Raji (cell line): Measurements from ENCODE around the gene LRRC28.

Experiments
- POLR2A ChIP-seq: IDR thresholded peaks from 2 replicates; pipeline ENCODE4 v1.6.1; 2011; ENCODE audit warnings: low read depth, low read length, control low read depth; ENCODE audit not compliant: insufficient read depth

The LRRC28 gene

DNA sequence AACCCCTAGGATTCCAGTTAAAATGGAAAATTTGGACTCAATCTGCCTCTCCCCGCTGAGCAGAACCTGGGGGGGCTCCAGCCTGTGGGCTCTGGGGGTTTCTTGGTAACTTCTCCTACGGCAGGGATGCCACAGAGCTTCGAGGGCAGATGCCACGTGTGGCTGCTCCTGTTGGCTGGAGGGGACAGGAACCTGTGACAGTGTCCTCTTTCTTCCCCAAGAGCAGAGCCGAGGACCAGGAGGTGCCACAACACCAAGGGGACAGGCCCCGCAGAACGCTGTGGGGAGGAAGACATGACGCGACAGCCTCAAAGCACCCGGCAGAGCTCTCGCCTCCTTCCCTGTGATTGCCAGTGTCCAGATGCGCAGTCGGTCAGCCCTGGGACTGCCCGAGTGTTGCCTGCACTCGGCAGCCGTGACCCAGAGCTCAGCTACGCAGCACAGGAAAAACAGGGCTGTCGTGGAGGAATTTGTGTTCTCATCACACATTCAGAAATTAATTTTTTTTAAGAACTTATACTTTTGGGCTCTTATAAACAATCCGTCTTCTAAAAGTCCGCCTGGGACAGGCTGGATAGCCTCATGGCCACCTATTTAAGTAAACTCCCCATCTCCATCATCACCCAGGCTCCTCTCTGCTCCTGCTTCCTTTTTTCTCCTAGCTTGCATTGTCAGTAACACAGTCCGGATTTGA is 182.6 kb downstream of the LRRC28 start:
- no peak for TF ChIP-seq POLR2A

- TF ChIP-seq POLR2A: no peak
Observed at GRCh38 chr15:99434506-99435112, 183.3 kb downstream of the LRRC28 start.

- TF ChIP-seq POLR2A: no peak
Observed at GRCh38 chr15:99435113-99435695, 183.9 kb downstream of the LRRC28 start.

DNA sequence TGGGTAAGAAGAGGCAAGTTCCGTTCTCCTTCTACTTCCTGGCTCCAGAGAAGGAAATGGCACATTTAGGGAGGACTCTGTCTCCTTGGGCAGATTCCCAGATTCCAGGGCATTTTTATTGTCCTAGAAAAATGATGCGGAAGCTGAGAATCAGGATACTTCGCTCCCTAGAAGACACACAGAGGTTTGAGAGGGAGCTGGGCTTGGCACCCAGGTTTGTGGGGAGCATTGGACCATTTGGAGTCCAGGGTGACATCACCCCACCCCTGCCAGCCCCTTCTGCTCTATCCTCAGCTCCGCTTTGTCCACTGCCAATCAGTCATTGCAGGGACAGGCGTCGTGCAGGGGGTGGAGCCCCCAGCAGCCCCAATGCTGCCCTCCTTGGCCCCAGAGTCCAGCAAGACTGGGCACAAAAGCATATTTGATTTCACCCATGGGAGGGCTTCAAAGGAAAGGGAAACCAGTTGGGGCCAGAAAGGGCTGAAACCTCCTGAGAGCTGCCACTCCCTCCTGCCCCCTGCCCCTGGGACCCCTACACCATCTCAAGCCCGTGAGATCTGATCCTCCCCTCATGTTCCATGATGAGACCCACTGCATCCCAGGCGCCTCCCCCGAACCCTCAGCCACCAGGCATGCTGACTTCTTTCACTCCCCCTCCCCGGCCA is 184.7 kb downstream of the LRRC28 start:
- TF ChIP-seq POLR2A: no peak

DNA sequence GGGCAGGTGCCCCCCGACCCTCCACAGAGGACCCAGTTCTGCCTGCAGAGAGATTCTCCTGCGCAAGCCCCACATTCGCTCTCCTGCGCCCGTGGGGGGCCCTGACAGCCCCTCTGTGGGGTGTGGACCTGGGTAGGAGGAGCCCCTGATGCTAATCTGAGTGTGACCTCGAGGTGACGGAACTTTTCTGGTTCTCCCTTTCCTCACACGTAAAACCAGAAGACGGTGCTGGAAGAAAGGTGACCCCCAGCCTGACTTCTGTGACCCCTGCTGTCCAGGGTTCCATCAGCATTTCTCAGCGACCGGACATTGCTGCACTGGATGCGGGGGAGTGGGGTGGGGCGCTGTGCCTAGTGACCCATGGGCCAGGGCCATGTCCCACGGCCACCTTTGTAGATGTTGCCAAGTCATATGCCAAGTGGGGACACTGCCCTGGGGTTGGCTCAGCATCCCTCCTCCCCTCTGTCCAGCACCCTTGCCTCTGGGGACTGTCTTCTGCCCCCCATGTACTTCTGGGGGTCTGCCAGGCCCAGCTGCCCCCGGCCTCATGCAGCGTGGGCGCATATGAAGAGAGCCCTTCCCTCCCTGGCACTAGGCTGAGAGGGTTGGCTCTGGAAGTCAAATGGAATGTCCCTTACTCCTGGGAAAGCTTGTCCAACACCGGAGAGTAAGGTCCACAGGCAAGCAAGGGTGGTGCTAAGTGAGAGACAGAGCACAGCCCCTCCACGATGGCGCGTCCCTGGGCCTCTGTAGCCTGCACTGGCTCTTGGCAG is 185.4 kb downstream of the LRRC28 start:
- no peak for TF ChIP-seq POLR2A

GRCh38 chr15:99437315-99438223 is 186.3 kb downstream of the LRRC28 start:
- no peak for TF ChIP-seq POLR2A

- TF ChIP-seq POLR2A: no peak
Observed at GRCh38 chr15:99438224-99438585, 186.9 kb downstream of the LRRC28 start.

- TF ChIP-seq POLR2A: no peak
Observed at GRCh38 chr15:99438691-99439523, 187.6 kb downstream of the LRRC28 start.

GRCh38 chr15:99439524-99439835 is 188.2 kb downstream of the LRRC28 start:
- TF ChIP-seq POLR2A: no peak

DNA sequence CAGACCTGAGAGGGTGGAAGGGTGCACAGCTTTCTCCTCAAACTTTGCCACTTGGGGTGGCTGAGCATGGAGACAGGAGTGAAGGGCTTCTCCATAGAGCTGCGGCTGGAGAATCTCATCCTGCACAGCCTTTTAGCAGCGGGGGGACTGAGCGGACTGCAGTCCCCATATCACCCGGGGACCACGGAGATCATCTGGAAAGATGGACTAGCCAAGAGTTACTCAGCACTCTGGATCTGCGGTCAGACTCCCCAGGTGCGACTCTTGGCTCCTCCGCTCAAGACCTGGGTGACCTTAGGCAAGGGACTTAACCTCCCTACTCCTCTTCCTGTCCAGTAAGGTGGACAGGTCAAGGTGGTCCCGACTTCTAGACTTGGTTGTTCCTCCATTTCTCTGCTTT is 188.7 kb downstream of the LRRC28 start:
- TF ChIP-seq POLR2A: no peak
